Cardiac muscle cell (in vitro differentiated cells and primary cell): ENCODE measurements around the gene TSPEAR. TPM values are rescaled to one million over a fixed set of nuclear protein-coding genes. Genes with fewer than 3 reads are reported as not detected.

Experiments
- DNase-seq, 2 donors: peaks; one replicate each; pipeline versions ENCODE4 v3.0.0 to v3.0.0-alpha.2; 2010 to 2017; ENCODE audit warnings: low read depth in 1 of 2, low spot score in 1 of 2
- H3K27ac ChIP-seq: fragments of 200-600 bp; sonication (generic); 2 replicates; pipeline ENCODE4 v1.5.1; 2016
- H3K27me3 ChIP-seq: fragments of 200-600 bp; sonication (generic); 2 replicates; pipeline ENCODE4 v1.6.0; 2016; ENCODE audit warnings: control low read depth
- H3K36me3 ChIP-seq: fragments of 200-600 bp; sonication (generic); 2 replicates; pipeline ENCODE4 v1.5.1; 2016; ENCODE audit warnings: control low read depth
- H3K4me1 ChIP-seq: fragments of 200-600 bp; sonication (generic); 2 replicates; pipeline ENCODE4 v1.8.1; 2017; ENCODE audit warnings: low read depth, mild to moderate bottlenecking, mixed run types
- H3K4me3 ChIP-seq: fragments of 200-600 bp; sonication (generic); 2 replicates; pipeline ENCODE4 v1.5.1; 2016; ENCODE audit warnings: mild to moderate bottlenecking
- H3K9me3 ChIP-seq: fragments of 200-600 bp; sonication (generic); 2 replicates; pipeline ENCODE4 v1.5.1; 2017; ENCODE audit warnings: low read depth, mild to moderate bottlenecking, control low read depth
- polyA plus RNA-seq: library from polyadenylated mRNA; unstranded; fragments of >200 nt; fragmentation: Nextera tagmentation; extraction: Ambion mirVana; gene quantifications from 2 replicates; pipeline ENCODE4 v1.2.1, GENCODE V29; 2016
- total RNA-seq: library from RNA; depleted of rRNA; stranded (reverse); fragments of >200 nt; gene quantifications from 2 replicates; pipeline ENCODE4 v1.2.3, GENCODE V29; 2016
- TF ChIP-seq, protein P1 (sequence below): IDR thresholded peaks from 2 replicates; pipeline ENCODE4 v1.5.1; 2012; ENCODE audit warnings: low read depth, mild to moderate bottlenecking, low read length

The TSPEAR gene
- total and polyA plus RNA-seq, 2 experiments from 2014 or later: 2.8 to 3.4 TPM

DNA sequence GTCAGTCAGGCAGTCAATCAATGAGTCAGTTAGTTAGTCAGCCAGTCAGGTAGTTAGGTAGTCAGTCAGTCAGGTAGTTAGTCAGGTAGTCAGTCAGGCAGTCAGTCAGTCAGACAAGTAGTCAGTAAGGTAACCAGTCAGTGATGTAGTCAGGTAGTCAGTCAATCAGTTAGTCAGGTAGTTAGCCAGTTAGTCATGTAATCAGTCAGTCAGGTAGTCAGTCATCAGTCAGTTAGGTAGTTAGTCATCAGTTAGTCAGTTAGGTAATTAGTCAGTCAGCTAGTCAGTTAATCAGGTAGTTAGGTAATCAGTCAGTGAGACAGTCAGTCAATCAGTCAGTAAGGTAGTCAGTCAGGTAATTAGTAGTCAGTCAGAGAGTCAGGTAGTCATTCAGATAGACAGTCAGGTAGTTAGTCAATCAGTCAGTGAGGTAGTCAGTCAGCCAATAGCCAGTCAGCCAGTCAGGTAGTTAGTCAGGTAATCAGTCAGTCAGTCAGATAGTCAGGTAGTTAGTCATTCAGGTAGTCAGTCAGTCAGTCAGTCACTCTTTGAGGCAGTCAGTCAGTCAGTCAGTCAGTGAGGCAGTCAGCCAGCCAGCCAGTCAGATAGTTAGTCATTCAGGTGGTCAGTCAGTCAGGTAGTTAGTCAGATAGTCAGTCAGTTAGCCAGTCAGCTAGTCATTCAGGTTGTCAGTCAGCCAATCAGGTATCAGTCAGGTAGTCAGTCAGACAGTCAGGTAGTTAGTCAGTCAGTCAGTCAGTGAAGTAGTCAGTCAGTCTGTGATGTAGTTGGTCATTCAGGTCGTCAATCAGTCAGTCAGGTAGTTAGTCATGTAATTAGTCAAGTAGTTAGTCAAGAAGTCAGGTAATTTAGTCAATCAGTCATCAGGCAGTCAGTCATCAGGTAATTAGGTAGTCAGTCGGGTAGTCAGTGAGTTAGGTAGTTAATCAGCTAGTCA, 186.7 kb downstream of the TSPEAR start:
- no peak overlapping the region for H3K27ac ChIP-seq
- H3K4me1 ChIP-seq: no peaks in the 10 kb centered on the region
- H3K4me3 ChIP-seq: no peak overlapping the region
- H3K36me3 ChIP-seq: no peaks in the 10 kb centered on the region
- H3K9me3 ChIP-seq: no peaks in the 10 kb centered on the region
- TF ChIP-seq, protein P1, sequence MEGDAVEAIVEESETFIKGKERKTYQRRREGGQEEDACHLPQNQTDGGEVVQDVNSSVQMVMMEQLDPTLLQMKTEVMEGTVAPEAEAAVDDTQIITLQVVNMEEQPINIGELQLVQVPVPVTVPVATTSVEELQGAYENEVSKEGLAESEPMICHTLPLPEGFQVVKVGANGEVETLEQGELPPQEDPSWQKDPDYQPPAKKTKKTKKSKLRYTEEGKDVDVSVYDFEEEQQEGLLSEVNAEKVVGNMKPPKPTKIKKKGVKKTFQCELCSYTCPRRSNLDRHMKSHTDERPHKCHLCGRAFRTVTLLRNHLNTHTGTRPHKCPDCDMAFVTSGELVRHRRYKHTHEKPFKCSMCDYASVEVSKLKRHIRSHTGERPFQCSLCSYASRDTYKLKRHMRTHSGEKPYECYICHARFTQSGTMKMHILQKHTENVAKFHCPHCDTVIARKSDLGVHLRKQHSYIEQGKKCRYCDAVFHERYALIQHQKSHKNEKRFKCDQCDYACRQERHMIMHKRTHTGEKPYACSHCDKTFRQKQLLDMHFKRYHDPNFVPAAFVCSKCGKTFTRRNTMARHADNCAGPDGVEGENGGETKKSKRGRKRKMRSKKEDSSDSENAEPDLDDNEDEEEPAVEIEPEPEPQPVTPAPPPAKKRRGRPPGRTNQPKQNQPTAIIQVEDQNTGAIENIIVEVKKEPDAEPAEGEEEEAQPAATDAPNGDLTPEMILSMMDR: no peak
- no peaks in the 10 kb centered on the region for H3K27me3 ChIP-seq
- DNase-seq: no peak

DNA sequence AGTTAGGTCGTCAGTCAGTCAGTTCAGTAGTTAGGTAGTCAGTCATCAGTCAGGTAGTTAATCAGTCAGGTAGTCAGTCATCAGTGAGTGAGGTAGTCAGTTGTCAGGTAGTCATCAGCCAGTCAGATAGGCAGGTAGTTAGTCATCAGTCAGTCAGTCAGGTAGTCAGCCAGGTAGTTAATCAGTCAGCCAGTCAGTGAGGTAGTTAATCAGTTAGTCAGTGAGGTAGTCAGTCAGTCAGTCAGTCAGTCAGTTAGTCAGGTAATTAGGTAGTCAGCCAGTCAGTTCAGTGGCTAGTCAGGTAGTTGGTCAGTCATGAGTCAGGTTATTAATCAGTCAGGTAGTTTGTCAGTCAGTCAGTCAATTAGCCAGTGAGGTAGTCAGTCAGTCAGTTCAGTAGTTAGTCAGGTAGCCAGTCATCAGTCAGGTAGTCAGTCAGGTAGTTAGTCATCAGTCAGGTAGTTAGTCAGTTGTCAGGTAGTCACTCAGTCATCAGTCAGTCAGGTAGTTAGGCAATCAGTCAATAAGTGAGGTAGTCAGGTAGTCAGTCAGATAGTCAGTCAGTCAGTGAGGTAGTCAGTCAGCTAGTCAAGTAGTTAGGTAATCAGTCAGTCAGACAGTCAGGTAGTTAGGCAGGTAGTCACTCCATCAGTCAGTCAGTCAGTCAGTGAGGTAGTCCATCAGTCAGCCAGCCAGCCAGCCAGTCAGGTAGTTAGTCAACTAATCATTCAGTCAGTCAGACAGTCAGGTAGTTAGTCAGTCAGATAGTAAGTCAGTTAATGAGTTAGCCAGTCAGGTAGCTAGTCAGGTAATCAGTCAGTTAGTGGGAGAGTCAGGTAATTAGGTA, 187.6 kb downstream of the TSPEAR start:
- no peaks in the 10 kb centered on the region for H3K9me3 ChIP-seq

DNA sequence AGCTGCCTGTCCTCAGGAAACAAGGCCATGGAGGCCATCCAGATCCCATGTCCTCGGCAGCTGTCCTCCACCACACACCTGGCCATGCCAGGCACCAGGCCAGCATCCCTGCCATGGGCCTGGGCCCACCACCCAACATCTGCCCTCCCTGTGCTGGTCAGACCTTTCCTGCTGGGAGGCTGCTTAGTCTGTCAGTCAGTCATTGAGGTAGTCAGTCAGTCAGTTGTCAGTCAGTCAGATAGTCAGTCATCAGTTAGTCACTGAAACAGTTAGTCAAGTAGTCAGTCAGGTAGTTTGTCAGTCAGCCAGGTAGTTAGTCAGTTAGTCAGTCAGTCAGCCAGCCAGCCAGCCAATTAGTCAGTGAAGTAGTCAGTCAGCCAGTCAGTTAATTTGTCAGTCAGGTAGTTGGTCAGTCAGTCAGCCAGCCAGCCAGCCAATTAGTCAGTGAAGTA, 188.6 kb downstream of the TSPEAR start:
- TF ChIP-seq, protein P1: no peak
- no peaks in the 10 kb centered on the region for H3K36me3 ChIP-seq
- H3K4me1 ChIP-seq: no peaks in the 10 kb centered on the region
- no peaks in the 10 kb centered on the region for H3K27me3 ChIP-seq
- no peak overlapping the region for H3K4me3 ChIP-seq
- no peak for DNase-seq
- no peak overlapping the region for H3K27ac ChIP-seq
- H3K9me3 ChIP-seq: no peaks in the 10 kb centered on the region

More for the DNA sequence above, 187.6 kb downstream of the TSPEAR start:
- TF ChIP-seq, protein P1: no peak
- Histone ChIP-seq H3K4me1 (no peaks in the 10 kb centered on the region), H3K27me3 (no peaks in the 10 kb centered on the region), H3K36me3 (no peaks in the 10 kb centered on the region), H3K4me3 (no peak overlapping the region), H3K27ac (no peak overlapping the region)
- no peak for DNase-seq

DNA sequence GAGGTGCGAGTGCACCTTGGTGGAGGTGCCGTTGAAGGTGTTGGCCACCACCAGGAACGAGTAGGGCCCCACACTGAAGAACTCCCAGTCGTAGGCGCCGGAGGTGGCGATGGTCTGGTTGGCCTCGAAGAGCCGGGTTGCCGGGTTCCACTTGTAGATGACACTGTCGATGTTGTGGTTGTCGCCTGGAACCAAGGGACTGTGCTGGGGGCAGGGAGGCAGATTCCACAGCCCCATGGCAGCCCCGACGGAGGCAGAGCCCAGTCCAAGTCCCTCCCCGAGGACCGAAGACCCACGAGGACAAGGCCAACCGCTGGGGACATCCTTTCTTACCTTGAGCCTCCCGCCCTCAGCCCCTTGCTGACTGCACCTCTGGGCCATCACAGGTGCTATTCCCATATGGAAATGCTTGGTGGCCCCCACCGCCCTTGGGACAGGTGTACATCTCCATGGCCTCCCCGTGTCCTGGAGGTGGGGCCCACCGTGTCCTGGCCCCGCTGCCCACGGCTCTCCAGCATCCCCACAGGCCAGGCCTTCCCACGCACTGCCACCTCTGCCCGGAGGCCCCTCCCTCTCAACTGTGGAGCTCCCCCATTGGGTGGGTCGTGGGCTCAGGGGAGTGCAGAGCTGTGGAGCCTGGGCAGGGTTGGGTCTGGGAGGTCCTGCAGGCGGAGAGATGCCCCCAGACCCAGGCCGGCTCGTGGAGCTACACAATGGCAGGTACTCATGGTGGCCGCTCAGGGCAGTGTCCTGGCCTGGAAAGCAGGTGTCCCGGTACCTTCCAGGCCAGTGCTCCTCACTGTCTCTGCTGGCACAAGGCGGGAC, 189.2 kb downstream of the TSPEAR start:
- no peak for DNase-seq
- no peaks in the 10 kb centered on the region for H3K27me3 ChIP-seq
- no peaks in the 10 kb centered on the region for H3K36me3 ChIP-seq
- H3K9me3 ChIP-seq: no peaks in the 10 kb centered on the region
- TF ChIP-seq, protein P1: no peak
- H3K4me3 ChIP-seq: no peak overlapping the region
- no peak overlapping the region for H3K27ac ChIP-seq
- H3K4me1 ChIP-seq: no peaks in the 10 kb centered on the region

DNA sequence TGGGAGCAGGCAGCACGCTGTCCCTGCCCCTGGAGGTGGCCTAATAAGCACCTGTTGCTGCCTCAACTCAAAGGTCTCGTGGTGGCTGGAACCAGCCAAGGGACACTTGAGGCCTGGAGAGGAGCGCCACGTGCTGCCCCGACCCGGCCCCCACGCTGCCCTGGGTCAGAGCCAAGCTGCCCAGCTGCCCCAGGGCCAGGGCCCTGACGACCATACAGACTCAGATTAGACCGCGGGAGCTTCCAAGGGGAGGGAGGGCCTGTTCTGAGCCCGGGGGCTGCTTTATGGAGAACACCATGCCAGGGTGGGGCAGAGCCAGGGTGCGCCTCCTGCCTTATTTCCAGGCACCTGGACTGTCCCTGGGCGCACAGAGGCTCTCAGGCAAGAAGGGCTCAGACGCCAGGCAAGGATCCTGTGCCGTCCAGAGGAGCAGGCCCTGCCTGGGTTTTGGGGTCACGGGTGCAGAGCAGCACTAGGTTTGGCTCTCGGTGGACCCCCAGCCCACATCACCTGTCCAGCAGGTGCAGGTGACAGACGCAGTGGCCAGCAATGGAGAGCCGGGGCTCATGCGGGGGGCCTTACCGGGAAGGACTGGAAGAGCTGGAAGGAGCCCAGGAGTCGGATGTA, 190.0 kb downstream of the TSPEAR start:
- DNase-seq: no peak

More for the DNA sequence above, 190.0 kb downstream of the TSPEAR start:
- TF ChIP-seq, protein P1: no peak
- Histone ChIP-seq H3K4me1 (no peaks in the 10 kb centered on the region), H3K27me3 (no peaks in the 10 kb centered on the region), H3K36me3 (no peaks in the 10 kb centered on the region), H3K4me3 (no peak overlapping the region), H3K9me3 (no peaks in the 10 kb centered on the region), H3K27ac (no peak overlapping the region)
